SJSA1 (cell line): ENCODE results near the gene SLC6A3. TPM values are rescaled to one million over a fixed set of nuclear protein-coding genes. Genes with fewer than 3 reads are reported as not detected.
"Not testable (repeated sequence)": the region's sequence is repeated elsewhere in the genome, so short reads cannot be mapped to it uniquely, and the experiment has no call there.

Experiments
- DNase-seq, 2 experiments: peaks; one replicate each; pipeline ENCODE4 v3.0.0-alpha.2; 2015 to 2020; ENCODE audit warnings: low spot score in 2 of 2, low read depth in 1 of 2
- H3K27ac ChIP-seq: fragments of 250-450 bp; sonication (Bioruptor Pico); 2 replicates; pipeline ENCODE4 v1.5.1; 2020; ENCODE audit warnings: mild to moderate bottlenecking, moderate library complexity
- H3K27me3 ChIP-seq: fragments of 250-450 bp; sonication (Bioruptor Pico); replicated peaks from 2 replicates; pipeline ENCODE4 v1.5.1; 2020; ENCODE audit warnings: mild to moderate bottlenecking, moderate library complexity
- H3K36me3 ChIP-seq: fragments of 250-450 bp; sonication (Bioruptor Pico); 2 replicates; pipeline ENCODE4 v1.5.1; 2020; ENCODE audit warnings: mild to moderate bottlenecking
- H3K4me1 ChIP-seq: fragments of 250-450 bp; sonication (Bioruptor Pico); replicated peaks from 2 replicates; pipeline ENCODE4 v1.6.1; 2021; ENCODE audit warnings: mild to moderate bottlenecking
- H3K4me3 ChIP-seq: fragments of 250-450 bp; sonication (Bioruptor Pico); 2 replicates; pipeline ENCODE4 v1.5.1; 2020; ENCODE audit warnings: mild to moderate bottlenecking
- H3K9me3 ChIP-seq: fragments of 250-450 bp; sonication (Bioruptor Pico); replicated peaks from 2 replicates; pipeline ENCODE4 v1.5.1; 2020; ENCODE audit warnings: mild to moderate bottlenecking
- total RNA-seq: library from RNA; depleted of rRNA; stranded (reverse); fragments of >200 nt; shearing (Covaris generic); gene quantifications from 2 replicates; pipeline ENCODE4 v1.2.3, GENCODE V29; 2014

SLC6A3 gene
- total RNA-seq, 1 experiment from 2014 or later = not detected

- not testable (repeated sequence) for H3K36me3 ChIP-seq, H3K4me3 ChIP-seq, H3K4me1 ChIP-seq, H3K27me3 ChIP-seq, DNase-seq, H3K27ac ChIP-seq
- H3K9me3 ChIP-seq = peaks cover 35% of the 10 kb centered on the region
Measured at GRCh38 chr5:1422522-1422921, 22.7 kb downstream of the SLC6A3 start.

- Histone ChIP-seq H3K27me3 (no peaks in the 10 kb centered on the region), H3K9me3 (peaks cover 33% of the 10 kb centered on the region), H3K4me3 (no peak overlapping the region), H3K27ac (no peak overlapping the region), H3K36me3 (no peaks in the 10 kb centered on the region), H3K4me1 (no peaks in the 10 kb centered on the region)
- DNase-seq = no peak
Measured at GRCh38 chr5:1421521-1422341, 23.5 kb downstream of the SLC6A3 start.

GRCh38 chr5:1420211-1421195 lies 24.7 kb downstream of the SLC6A3 start:
- H3K27me3 ChIP-seq = no peaks in the 10 kb centered on the region
- no peaks in the 10 kb centered on the region for H3K36me3 ChIP-seq
- H3K4me3 ChIP-seq = no peak overlapping the region
- H3K27ac ChIP-seq = no peak overlapping the region
- H3K9me3 ChIP-seq = peaks cover 28% of the 10 kb centered on the region
- DNase-seq = no peak
- H3K4me1 ChIP-seq = no peaks in the 10 kb centered on the region

GRCh38 chr5:1419476-1420210 lies 25.6 kb downstream of the SLC6A3 start:
- no peaks in the 10 kb centered on the region for H3K4me1 ChIP-seq
- no peaks in the 10 kb centered on the region for H3K36me3 ChIP-seq
- peaks cover 4% of the 10 kb centered on the region; the same call in 1 of the 2 replicates for H3K27me3 ChIP-seq
- peaks cover 25% of the 10 kb centered on the region for H3K9me3 ChIP-seq
- no peak overlapping the region for H3K4me3 ChIP-seq
- no peak for DNase-seq
- no peak overlapping the region for H3K27ac ChIP-seq

GRCh38 chr5:1418921-1419280 lies 26.3 kb downstream of the SLC6A3 start:
- no peak overlapping the region for H3K27ac ChIP-seq
- no peaks in the 10 kb centered on the region for H3K4me1 ChIP-seq
- H3K9me3 ChIP-seq = peaks cover 18% of the 10 kb centered on the region
- DNase-seq = no peak
- peaks cover 6% of the 10 kb centered on the region; the same call in 1 of the 2 replicates for H3K27me3 ChIP-seq
- H3K4me3 ChIP-seq = no peak overlapping the region
- H3K36me3 ChIP-seq = no peaks in the 10 kb centered on the region

- Histone ChIP-seq H3K4me3 (no peak overlapping the region), H3K27me3 (peaks cover 8% of the 10 kb centered on the region; the same call in 1 of the 2 replicates), H3K9me3 (peaks cover 13% of the 10 kb centered on the region), H3K27ac (no peak overlapping the region), H3K36me3 (no peaks in the 10 kb centered on the region), H3K4me1 (no peaks in the 10 kb centered on the region)
- no peak for DNase-seq
Measured at GRCh38 chr5:1418238-1418920, 26.9 kb downstream of the SLC6A3 start.

- no peak for DNase-seq
- no peak overlapping the region for H3K4me3 ChIP-seq
- H3K4me1 ChIP-seq = no peaks in the 10 kb centered on the region
- no peaks in the 10 kb centered on the region for H3K36me3 ChIP-seq
- peaks cover 15% of the 10 kb centered on the region for H3K27me3 ChIP-seq
- no peak overlapping the region for H3K27ac ChIP-seq
- H3K9me3 ChIP-seq = peaks cover 12% of the 10 kb centered on the region
Measured at GRCh38 chr5:1417586-1418225, 27.5 kb downstream of the SLC6A3 start.

GRCh38 chr5:1416856-1417469 lies 28.3 kb downstream of the SLC6A3 start:
- H3K9me3 ChIP-seq = peaks cover 11% of the 10 kb centered on the region
- no peak for DNase-seq
- H3K4me3 ChIP-seq = no peak overlapping the region
- peaks cover 21% of the 10 kb centered on the region for H3K27me3 ChIP-seq
- no peaks in the 10 kb centered on the region for H3K36me3 ChIP-seq
- H3K27ac ChIP-seq = no peak overlapping the region
- H3K4me1 ChIP-seq = no peaks in the 10 kb centered on the region

- no peak overlapping the region for H3K27ac ChIP-seq
- no peak overlapping the region for H3K4me3 ChIP-seq
- H3K4me1 ChIP-seq = no peaks in the 10 kb centered on the region
- peaks cover 21% of the 10 kb centered on the region for H3K27me3 ChIP-seq
- H3K9me3 ChIP-seq = 0 out of 2 replicates have a peak, but pooled peaks cover 6% of the 10 kb centered on the region
- H3K36me3 ChIP-seq = no peaks in the 10 kb centered on the region
- DNase-seq = no peak
Measured at GRCh38 chr5:1415626-1416360, 29.4 kb downstream of the SLC6A3 start.

GRCh38 chr5:1415059-1415425 lies 30.2 kb downstream of the SLC6A3 start:
- no peak for DNase-seq

GRCh38 chr5:1414311-1415058 lies 30.8 kb downstream of the SLC6A3 start:
- no peak for DNase-seq
- no peak overlapping the region for H3K27ac ChIP-seq
- peaks cover 21% of the 10 kb centered on the region for H3K27me3 ChIP-seq
- peaks cover 4% of the 10 kb centered on the region; the same call in 1 of the 2 replicates for H3K9me3 ChIP-seq
- H3K4me1 ChIP-seq = no peaks in the 10 kb centered on the region
- H3K4me3 ChIP-seq = no peak overlapping the region
- H3K36me3 ChIP-seq = no peaks in the 10 kb centered on the region

More at GRCh38 chr5:1415059-1415425, 30.2 kb downstream of the SLC6A3 start:
- Histone ChIP-seq H3K4me3 (no peak overlapping the region), H3K36me3 (no peaks in the 10 kb centered on the region), H3K27me3 (peaks cover 21% of the 10 kb centered on the region), H3K9me3 (peaks cover 4% of the 10 kb centered on the region; the same call in 1 of the 2 replicates), H3K27ac (no peak overlapping the region), H3K4me1 (no peaks in the 10 kb centered on the region)
